GM19395 (cell line): ENCODE measurements around the gene NTMT1.
"Not testable (repeated sequence)": the region's sequence is repeated elsewhere in the genome, so short reads cannot be mapped to it uniquely, and the experiment has no call there.

Source experiments
- ATAC-seq: cut with Tn5 transposase; IDR thresholded peaks from one replicate; pipeline ENCODE4 v1.9.1; 2021; ENCODE audit warnings: mild to moderate bottlenecking, moderate library complexity; ENCODE audit not compliant: unreplicated experiment

Gene NTMT1

DNA sequence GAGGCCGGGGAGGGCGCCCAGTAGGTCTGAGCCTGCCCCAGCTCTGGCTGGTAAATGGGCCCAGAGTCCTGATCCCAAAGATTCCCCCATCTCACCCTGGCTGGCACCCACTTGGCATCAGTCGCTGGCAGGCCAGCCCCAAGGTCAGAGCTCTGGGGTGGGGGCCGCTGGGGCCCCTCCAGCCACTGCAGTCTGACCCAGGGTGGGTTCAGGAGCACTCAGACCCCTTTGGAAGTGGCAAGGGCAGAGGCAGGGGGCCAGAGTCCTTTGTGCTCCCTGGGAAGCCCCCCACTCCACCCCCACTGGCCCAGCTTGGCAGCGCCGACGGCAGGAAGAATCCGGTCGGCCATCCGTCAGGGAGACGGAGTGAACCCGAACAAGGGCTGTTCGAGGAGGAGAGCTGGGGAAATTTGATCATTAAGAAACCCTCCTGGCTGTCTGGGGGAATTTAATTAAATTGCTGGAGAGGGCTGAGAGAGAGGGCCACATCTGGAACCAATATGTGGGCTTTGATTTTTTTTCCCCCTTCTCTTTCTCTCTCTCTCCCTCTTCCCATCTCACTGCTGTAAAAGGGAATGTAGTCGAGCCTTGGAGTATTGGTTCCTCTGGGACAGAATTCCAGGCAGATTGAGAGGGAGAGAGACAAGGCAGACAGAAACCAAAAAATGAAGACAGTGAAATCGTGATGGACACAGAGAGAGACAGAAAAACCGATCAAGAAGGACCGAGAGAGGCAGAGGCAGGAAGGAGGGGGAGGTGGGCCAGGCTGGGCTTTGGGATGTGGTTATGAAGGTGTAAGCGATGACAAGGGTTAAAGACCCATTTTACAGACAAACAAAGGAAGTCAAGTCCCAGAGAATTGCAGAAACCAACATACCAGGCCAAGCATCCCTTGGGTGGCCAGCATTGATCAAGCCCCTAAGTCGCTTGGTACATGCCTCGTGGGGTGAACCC, 24.0 kb downstream of the NTMT1 start:
- no peak for ATAC-seq

GRCh38 chr9:129650680-129651235, 24.8 kb downstream of the NTMT1 start:
- no peak for ATAC-seq

GRCh38 chr9:129653823-129654553, 28.0 kb downstream of the NTMT1 start:
- ATAC-seq = no peak

GRCh38 chr9:129654554-129655040, 28.6 kb downstream of the NTMT1 start:
- ATAC-seq = no peak

GRCh38 chr9:129655154-129655553, 29.2 kb downstream of the NTMT1 start:
- no peak for ATAC-seq

DNA sequence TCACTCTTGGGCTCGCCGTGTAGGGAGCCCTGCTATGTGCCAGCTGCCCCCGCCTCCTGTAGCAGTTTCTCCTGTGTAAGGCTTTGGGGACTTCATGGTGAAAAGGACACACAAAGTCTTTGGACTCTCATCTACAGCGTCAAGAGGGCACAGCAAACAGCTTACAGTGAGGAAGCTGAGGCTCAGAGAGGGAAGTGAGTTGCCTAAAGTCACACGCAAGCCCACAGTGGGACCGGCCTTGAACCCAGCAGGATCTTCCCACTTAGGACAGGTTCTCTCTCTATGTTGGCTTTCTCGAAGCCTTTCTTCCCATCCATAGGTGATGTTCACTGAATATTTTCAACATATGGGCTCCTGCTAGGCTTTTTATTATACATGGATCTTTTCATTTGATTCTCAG, 29.7 kb downstream of the NTMT1 start:
- no peak for ATAC-seq

DNA sequence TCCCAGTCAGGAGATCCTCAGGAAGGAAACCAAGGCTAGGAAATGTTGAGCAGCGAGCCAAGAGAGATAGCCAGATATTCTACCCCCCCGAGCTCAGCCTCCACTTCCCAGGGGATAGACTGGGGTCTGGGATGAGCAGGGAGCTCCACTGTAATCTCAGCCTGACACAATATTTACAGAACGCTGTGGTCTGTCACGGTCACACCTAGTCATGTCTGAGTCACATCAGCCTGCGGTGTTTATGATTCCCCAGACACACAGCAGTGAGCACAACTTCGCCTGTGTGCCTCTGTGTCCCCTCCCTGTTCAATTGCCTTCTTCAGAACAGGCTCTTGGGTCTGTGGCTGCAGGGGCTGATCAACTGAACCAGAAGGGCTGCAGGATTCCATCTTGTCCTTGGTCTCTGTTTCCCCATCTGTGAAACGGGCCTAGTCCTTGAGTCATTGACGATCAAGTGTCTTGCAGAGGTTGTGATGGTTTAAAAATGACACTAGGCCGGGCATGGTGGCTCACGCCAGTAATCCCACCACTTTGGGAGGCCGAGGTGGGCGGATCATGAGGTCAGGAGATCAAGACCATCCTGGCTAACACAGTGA, 30.9 kb downstream of the NTMT1 start:
- ATAC-seq = no peak

DNA sequence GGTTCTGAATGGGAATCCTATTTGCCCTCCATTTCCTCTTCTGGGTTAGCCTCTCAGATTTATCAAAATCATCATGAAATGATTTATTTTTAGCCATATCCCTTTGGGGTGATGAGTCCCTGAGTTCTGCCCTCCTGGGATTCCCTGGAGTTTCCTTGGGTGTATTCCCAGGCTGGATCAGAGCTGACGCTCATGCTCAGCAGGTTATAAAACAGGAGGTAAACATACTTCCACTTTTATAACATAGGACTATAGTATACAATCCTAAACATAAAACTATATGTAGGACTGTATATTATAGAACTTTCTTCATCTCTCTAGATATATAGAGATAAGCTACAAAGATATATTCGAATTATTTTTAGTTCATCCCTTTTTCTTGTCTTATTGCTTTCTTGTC, 35.1 kb downstream of the NTMT1 start:
- ATAC-seq = no peak

- not testable (repeated sequence) for ATAC-seq
These were observed 36.3 kb downstream of the NTMT1 start for GRCh38 chr9:129662239-129662638.

DNA sequence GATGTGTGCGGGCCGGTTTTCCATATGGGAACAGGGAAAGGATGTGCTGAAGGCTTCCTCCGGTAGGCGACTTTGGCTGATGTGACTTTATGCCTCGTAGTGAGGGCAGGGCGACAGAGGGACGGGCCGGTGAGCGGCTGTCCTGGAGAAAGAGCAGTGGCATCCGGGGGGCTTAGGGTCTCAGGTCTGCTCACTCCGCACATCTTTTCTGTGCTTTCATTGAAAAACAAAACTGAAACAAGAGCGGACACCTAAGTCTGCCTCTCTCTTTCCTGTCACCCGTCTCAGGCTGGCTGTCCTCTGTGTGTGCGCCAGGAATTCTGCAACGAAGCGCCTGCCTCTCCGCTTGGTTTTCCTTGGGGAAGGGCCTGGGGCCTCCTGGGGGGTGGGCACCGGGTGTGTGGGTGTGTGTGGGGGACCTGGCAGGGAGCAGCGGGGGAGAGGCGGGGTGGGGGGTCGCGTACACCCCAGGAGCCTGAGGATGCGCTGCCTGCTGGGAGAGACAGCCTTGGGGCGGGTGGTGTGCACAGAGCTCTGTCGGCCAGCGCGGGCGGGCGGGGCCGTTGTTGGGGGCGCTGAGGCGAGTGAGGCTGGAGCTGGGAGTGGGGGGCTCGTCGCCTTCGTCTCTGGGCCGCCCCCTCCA, 38.9 kb downstream of the NTMT1 start:
- ATAC-seq = no peak

DNA sequence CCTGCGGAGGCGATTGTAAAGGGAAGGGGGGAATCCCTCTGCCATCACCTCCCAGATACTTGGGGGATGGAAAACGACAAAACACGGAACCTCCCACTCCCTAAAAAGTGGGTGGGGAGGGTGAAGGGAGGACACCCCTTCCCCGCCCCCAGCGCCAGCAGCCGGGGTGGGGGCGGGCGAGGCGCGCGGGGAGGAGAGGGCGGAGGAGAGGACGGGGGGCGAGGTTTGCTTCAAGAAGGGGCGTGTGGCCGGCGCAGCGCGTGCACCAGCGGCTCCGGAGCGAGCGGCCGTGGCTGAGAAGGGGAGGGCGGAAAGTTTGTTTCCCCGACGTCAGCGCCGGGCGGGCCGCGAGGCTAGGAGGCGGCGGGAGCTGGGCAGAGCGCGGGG, 39.4 kb downstream of the NTMT1 start, which contains the start of gene PRRX2:
TSS of gene PRRX2 (plus strand) at position 259 of the 387 bp plus-strand sequence. CDS start 221 bp downstream, outside the sequence.
- ATAC-seq = no peak

- ATAC-seq = no peak
These were observed 40.0 kb downstream of the NTMT1 start for GRCh38 chr9:129665814-129666520.

DNA sequence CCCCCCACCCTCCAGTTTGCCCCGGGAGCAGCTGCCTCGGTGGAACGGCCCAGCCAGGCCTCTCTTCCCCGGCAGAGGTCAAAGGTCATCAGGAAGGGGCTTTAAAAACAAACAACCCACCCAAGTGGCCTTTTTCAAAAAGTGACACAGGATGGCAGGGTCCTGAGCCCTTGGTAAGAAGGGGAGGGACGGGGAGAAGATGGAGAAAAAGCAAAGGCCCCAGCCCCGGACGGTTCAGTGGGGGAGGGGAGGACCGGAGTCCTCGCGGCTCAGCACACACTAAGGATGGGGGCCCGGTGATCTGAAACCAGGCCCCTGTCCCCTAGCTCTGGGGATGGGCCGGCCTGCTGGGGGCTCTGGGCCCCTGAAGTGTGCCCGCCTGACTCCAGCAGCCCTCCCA, 40.6 kb downstream of the NTMT1 start:
- no peak for ATAC-seq

DNA sequence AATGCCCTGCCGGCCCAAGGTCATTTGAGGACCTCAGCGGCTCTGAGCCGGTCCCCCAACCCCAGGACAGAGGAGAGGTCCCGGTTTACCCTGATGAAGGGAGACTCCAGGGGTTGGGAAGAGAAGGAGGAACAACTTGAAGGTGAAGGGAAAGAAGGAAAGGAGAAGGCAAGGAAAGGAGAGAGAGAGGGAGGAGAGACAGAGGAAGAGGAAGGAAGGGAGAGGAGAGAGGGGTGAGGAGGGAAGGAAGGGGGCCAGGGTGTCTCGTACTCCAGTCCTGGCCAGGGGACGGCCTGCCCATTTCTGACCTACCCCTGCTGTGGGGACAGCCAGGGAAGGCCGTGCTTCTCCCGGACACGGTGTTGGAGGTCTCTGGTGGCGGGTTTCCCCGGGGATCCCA, 41.4 kb downstream of the NTMT1 start:
- ATAC-seq = no peak

DNA sequence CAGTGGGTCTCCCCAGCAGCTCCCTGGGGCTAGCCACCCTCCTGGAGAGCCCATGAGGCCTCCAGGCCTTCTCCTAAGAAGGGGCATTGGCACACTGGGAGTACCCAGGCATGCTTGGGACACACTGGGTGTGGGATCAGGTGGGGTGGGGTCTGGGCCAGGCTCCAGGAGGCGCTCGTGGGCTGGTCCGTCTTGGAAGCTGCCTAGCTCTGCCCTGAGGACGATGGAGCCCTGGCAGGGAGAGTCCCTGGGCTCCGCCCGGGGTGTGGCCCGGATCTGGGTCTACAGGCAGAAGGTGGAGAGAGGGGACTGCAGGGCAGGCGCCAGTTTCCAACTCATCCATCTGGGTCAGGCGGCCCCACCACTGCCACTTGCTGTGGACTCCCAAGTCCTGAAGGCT, 41.9 kb downstream of the NTMT1 start:
- no peak for ATAC-seq

DNA sequence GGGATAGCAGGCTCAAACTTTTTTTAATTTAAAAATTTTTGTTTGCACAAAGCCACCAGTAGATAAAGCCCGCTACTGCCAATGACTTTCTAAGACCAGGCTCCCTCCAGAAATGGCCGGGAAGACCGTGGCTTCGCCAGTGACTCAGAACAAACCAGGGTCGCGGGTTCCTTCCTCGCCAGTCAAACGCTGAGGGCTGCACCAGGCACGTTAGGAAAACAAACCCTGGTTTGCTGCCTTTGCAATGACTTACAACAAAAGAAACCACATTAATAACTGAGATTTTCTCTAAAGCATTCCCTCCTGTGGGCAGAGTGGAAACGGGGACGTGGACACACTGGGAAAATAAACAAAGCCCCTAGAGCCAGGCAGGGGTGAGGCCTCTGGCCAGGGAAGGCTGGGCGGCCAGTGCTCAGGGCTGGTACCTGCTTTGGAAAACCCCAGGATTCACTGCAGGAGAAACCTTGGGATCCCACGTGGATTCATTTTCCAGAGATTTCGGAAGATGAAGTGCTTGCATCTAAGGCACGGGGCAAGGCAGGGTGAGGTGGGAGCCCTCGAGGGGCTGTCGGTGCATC, 43.3 kb downstream of the NTMT1 start:
- no peak for ATAC-seq

GRCh38 chr9:129669946-129670345, 44.0 kb downstream of the NTMT1 start:
- no peak for ATAC-seq

GRCh38 chr9:129671065-129671464, 45.1 kb downstream of the NTMT1 start:
- ATAC-seq = no peak

- ATAC-seq = no peak
These were observed 45.6 kb downstream of the NTMT1 start for GRCh38 chr9:129671519-129671918.

- ATAC-seq = no peak
These were observed 46.7 kb downstream of the NTMT1 start for GRCh38 chr9:129672702-129673101.
